Neural crest cell (in vitro differentiated cells): ENCODE measurements around the gene AP1G1. TPM values are rescaled to one million over a fixed set of nuclear protein-coding genes. Genes with fewer than 3 reads are reported as not detected.
"Not testable (repeated sequence)": the region's sequence is repeated elsewhere in the genome, so short reads cannot be mapped to it uniquely, and the experiment has no call there.

Experiments
- DNase-seq: peaks from one replicate; pipeline ENCODE4 v3.0.0; 2021; ENCODE audit warnings: low read depth, mixed read lengths, low spot score
- H3K27ac Mint-ChIP-seq: one replicate; pipeline ENCODE4 v1.8.0; 2021; ENCODE audit warnings: mild to moderate bottlenecking, mixed read lengths; ENCODE audit not compliant: unreplicated experiment
- H3K27me3 Mint-ChIP-seq: 2 replicates; pipeline ENCODE4 v1.8.0; 2021; ENCODE audit warnings: low read depth, mild to moderate bottlenecking, mixed read lengths
- H3K36me3 Mint-ChIP-seq: 2 replicates; pipeline ENCODE4 v1.8.0; 2021; ENCODE audit warnings: low read depth, mild to moderate bottlenecking, mixed read lengths
- H3K4me1 Mint-ChIP-seq: 2 replicates; pipeline ENCODE4 v1.8.0; 2021; ENCODE audit warnings: mixed read lengths
- H3K4me3 Mint-ChIP-seq: one replicate; pipeline ENCODE4 v1.8.0; 2021; ENCODE audit warnings: mild to moderate bottlenecking, mixed read lengths
- H3K9me3 Mint-ChIP-seq: 2 replicates; pipeline ENCODE4 v1.8.0; 2021; ENCODE audit warnings: mixed read lengths
- CTCF ChIP-seq: fragments of 200-600 bp; sonication (generic); conservative IDR thresholded peaks from 2 replicates; pipeline ENCODE4 v1.5.0; 2021; ENCODE audit warnings: antibody characterized with exemption, mild to moderate bottlenecking
- total RNA-seq: library from RNA; stranded (reverse); gene quantifications from 2 replicates; pipeline ENCODE4 v1.2.1, GENCODE V29; 2021

AP1G1 gene
- total RNA-seq, 1 donor from 2014 or later: 98.6 TPM

- DNase-seq: no peak
- H3K4me1 Mint-ChIP-seq: no peaks in the 10 kb centered on the region
- H3K4me3 Mint-ChIP-seq: no peak overlapping the region
- no peak for TF ChIP-seq CTCF
- no peak overlapping the region for H3K27ac Mint-ChIP-seq
- H3K36me3 Mint-ChIP-seq: no peaks in the 10 kb centered on the region
- no peaks in the 10 kb centered on the region for H3K27me3 Mint-ChIP-seq
- no peaks in the 10 kb centered on the region for H3K9me3 Mint-ChIP-seq
These were observed 110.1 kb downstream of the AP1G1 start for GRCh38 chr16:71698491-71698890.

GRCh38 chr16:71693164-71693563 is 115.5 kb downstream of the AP1G1 start:
- DNase-seq: no peak
- Mint-ChIP-seq H3K4me1 (peaks cover 6% of the 10 kb centered on the region), H3K9me3 (no peaks in the 10 kb centered on the region), H3K27me3 (no peaks in the 10 kb centered on the region), H3K36me3 (peaks cover 8% of the 10 kb centered on the region), H3K27ac (no peak overlapping the region), H3K4me3 (no peak overlapping the region)
- no peak for TF ChIP-seq CTCF

- no peaks in the 10 kb centered on the region for H3K27me3 Mint-ChIP-seq
- H3K9me3 Mint-ChIP-seq: no peaks in the 10 kb centered on the region
- no peak overlapping the region for H3K4me3 Mint-ChIP-seq
- H3K27ac Mint-ChIP-seq: no peak overlapping the region
- DNase-seq: no peak
- H3K4me1 Mint-ChIP-seq: peaks cover 6% of the 10 kb centered on the region
- TF ChIP-seq CTCF: no peak
- H3K36me3 Mint-ChIP-seq: peaks cover 10% of the 10 kb centered on the region
These were observed 118.7 kb downstream of the AP1G1 start for GRCh38 chr16:71689901-71690300.

- Mint-ChIP-seq H3K27me3 (no peaks in the 10 kb centered on the region), H3K36me3 (peaks cover 16% of the 10 kb centered on the region), H3K9me3 (no peaks in the 10 kb centered on the region), H3K4me1 (peaks cover 6% of the 10 kb centered on the region), H3K4me3 (no peak overlapping the region), H3K27ac (no peak overlapping the region)
- TF ChIP-seq CTCF: no peak
- no peak for DNase-seq
These were observed 120.8 kb downstream of the AP1G1 start for GRCh38 chr16:71687861-71688260.

GRCh38 chr16:71684280-71684679 is 124.4 kb downstream of the AP1G1 start:
- not testable (repeated sequence) for H3K27me3 Mint-ChIP-seq, H3K4me1 Mint-ChIP-seq, H3K27ac Mint-ChIP-seq, H3K9me3 Mint-ChIP-seq, H3K4me3 Mint-ChIP-seq, DNase-seq
- H3K36me3 Mint-ChIP-seq: peaks cover 17% of the 10 kb centered on the region

GRCh38 chr16:71681360-71681759 is 127.3 kb downstream of the AP1G1 start:
- Mint-ChIP-seq H3K27ac (no peak overlapping the region), H3K4me3 (no peak overlapping the region), H3K27me3 (no peaks in the 10 kb centered on the region), H3K9me3 (no peaks in the 10 kb centered on the region), H3K36me3 (peaks cover 22% of the 10 kb centered on the region), H3K4me1 (no peaks in the 10 kb centered on the region)
- no peak for TF ChIP-seq CTCF
- DNase-seq: no peak

Other genes with a start within 250 kb of the AP1G1 start
- gene TAT, start 231.7 kb downstream of the AP1G1 start, total RNA-seq: not detected in 2 replicates
- not detected in 2 replicates for gene MARVELD3, start 182.7 kb downstream of the AP1G1 start, total RNA-seq
- 16.2 and 18.7 TPM in 2 replicates for gene PHLPP2, start 84.1 kb downstream of the AP1G1 start, total RNA-seq
- 27.4 and 28.4 TPM in 2 replicates for gene ATXN1L, start 37.1 kb upstream of the AP1G1 start, total RNA-seq
- 28.8 and 30.2 TPM in 2 replicates for gene ZNF821, start 75.3 kb upstream of the AP1G1 start, total RNA-seq
- gene IST1, start 86.7 kb upstream of the AP1G1 start, total RNA-seq: 216 and 242 TPM in 2 replicates
- gene PKD1L3, start 191.6 kb upstream of the AP1G1 start, total RNA-seq: not detected in 2 replicates
- 16.1 and 16.8 TPM in 2 replicates for gene DHODH, start 199.9 kb upstream of the AP1G1 start, total RNA-seq
- not detected in 2 replicates for gene HP, start 245.7 kb upstream of the AP1G1 start, total RNA-seq